Left lung (tissue), 10 donors: ENCODE measurements around the gene CEP97. TPM values are rescaled to one million over a fixed set of nuclear protein-coding genes. Genes with fewer than 3 reads are reported as not detected.
"Not testable (repeated sequence)": the region's sequence is repeated elsewhere in the genome, so short reads cannot be mapped to it uniquely, and the experiment has no call there.

ENCODE experiments used
- ATAC-seq: fragments of 200-7000 bp; cut with Tn5 transposase; one replicate; pipeline ENCODE4 v1.9.1; 2020; ENCODE audit warnings: moderate library complexity
- DNase-seq, 4 donors: peaks; one replicate each; pipeline ENCODE4 v3.0.0-alpha.2; 2013 to 2020
- H3K27ac ChIP-seq, 2 donors: fragments of 200-600 bp; sonication (generic) in 1 of 2; one replicate each; pipeline versions ENCODE4 v1.5.0 to v1.8.0; 2020 to 2021
- H3K27me3 ChIP-seq, 2 donors: fragments of 200-600 bp; sonication (generic) in 1 of 2; one replicate each; pipeline versions ENCODE4 v1.5.0 to v1.8.0; 2020 to 2021
- H3K36me3 ChIP-seq, 2 donors: fragments of 200-600 bp; sonication (generic) in 1 of 2; one replicate each; pipeline versions ENCODE4 v1.5.0 to v1.8.0; 2020 to 2021
- H3K4me1 ChIP-seq, 2 donors: fragments of 200-600 bp; one replicate each; pipeline ENCODE4 v1.8.0; 2021
- H3K4me3 ChIP-seq, 2 donors: fragments of 200-600 bp; sonication (generic) in 1 of 2; one replicate each; pipeline versions ENCODE4 v1.5.0 to v1.8.0; 2020 to 2021; ENCODE audit warnings: mild to moderate bottlenecking in 1 of 2
- H3K9me3 ChIP-seq, 2 donors: fragments of 200-600 bp; sonication (generic) in 1 of 2; one replicate each; pipeline versions ENCODE4 v1.5.0 to v1.8.0; 2020 to 2021
- intact Hi-C, 2 donors: fragments of 100-400 bp; cut with DNase I; formaldehyde crosslinking; loops; one replicate each; pipeline versions ENCODE4 v1.11.2 to v1.14.2; 2022
- polyA plus RNA-seq, 6 donors: library from polyadenylated mRNA; unstranded; fragments of 120-200 nt; gene quantifications; one replicate each; pipeline ENCODE4 v1.2.1, GENCODE V29; 2013; ENCODE audit not compliant: insufficient read length in 6 of 6
- total RNA-seq, 2 donors: library from RNA; stranded (reverse); fragmentation: NEBNext Ultra II Directional; extraction: Animal tissue kit (Norgen Biotek cat#: 25700); gene quantifications; one replicate each; pipeline ENCODE4 v1.2.1, GENCODE V29; 2021
- TF ChIP-seq, protein P1 (sequence below), 2 donors: fragments of 200-600 bp; sonication (generic) in 1 of 2; IDR thresholded peaks; one replicate each; pipeline versions ENCODE4 v1.5.0 to v1.8.0; 2021; ENCODE audit warnings: antibody characterized with exemption in 2 of 2
- donor health status: DM: no; HTN: yes; CAD: no.
- donor health status: DM: no; HTN: no; CAD: no.

CEP97 gene
- total and polyA plus RNA-seq, 8 donors: 8.5 to 23.7 (median 19.5) TPM

DNA sequence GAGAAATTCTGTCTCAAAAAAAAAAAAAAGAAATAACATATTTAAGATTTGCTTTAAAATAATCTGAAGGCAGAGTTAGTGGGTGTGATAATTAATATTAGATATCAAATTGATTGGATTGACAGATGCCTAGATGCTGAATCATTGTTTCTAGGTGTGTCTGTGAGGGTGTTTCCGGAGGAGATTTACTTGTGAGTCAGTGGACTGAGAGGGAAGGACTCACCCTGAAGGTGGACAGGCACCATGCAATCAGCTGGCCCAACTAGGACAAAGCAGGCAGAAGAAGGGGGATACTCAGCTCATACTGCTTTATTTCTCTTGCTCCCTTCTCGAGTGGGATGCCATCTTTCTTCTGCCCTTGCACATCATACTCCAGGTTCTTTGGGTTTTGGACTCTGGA is 21.2 kb upstream of the CEP97 start:
- DNase-seq (no peak), ATAC-seq (peak; percentile 77)
- intact Hi-C loops: no loop called here
- no peaks in the 10 kb centered on the region for H3K4me1 ChIP-seq
- H3K9me3 ChIP-seq: no peaks in the 10 kb centered on the region
- H3K36me3 ChIP-seq: no peaks in the 10 kb centered on the region
- H3K4me3 ChIP-seq: peak overlapping the region in 1 of 2 donors; percentile 6
- no peaks in the 10 kb centered on the region for H3K27me3 ChIP-seq
- TF ChIP-seq, protein P1, sequence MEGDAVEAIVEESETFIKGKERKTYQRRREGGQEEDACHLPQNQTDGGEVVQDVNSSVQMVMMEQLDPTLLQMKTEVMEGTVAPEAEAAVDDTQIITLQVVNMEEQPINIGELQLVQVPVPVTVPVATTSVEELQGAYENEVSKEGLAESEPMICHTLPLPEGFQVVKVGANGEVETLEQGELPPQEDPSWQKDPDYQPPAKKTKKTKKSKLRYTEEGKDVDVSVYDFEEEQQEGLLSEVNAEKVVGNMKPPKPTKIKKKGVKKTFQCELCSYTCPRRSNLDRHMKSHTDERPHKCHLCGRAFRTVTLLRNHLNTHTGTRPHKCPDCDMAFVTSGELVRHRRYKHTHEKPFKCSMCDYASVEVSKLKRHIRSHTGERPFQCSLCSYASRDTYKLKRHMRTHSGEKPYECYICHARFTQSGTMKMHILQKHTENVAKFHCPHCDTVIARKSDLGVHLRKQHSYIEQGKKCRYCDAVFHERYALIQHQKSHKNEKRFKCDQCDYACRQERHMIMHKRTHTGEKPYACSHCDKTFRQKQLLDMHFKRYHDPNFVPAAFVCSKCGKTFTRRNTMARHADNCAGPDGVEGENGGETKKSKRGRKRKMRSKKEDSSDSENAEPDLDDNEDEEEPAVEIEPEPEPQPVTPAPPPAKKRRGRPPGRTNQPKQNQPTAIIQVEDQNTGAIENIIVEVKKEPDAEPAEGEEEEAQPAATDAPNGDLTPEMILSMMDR (IDR thresholded peaks at IDR 0.05): no peak
- H3K27ac ChIP-seq: peak overlapping the region; percentile 15 to 58

DNA sequence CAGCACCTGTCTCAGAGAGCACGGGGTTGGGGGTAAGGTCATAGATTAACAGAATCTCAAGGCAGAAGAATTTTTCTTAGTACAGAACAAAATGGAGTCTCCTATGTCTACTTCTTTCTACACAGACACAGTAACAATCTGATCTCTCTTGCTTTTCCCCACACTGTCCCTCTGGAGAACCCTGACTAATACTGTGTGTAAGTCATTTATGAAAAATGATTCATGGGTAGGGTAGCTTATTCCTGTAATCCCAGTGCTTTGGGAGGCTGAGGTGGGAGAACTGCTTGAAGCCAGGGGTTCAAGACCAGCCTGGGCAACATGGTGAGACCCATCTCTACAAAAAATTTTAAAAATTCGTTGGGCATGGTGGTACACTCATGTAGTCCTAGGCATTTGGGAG is 19.8 kb upstream of the CEP97 start:
- intact Hi-C loops: not testable (repeated sequence)
- ATAC-seq: peak; percentile 16
- peak overlapping the region in 1 of 2 donors; percentile 39 for H3K27ac ChIP-seq

DNA sequence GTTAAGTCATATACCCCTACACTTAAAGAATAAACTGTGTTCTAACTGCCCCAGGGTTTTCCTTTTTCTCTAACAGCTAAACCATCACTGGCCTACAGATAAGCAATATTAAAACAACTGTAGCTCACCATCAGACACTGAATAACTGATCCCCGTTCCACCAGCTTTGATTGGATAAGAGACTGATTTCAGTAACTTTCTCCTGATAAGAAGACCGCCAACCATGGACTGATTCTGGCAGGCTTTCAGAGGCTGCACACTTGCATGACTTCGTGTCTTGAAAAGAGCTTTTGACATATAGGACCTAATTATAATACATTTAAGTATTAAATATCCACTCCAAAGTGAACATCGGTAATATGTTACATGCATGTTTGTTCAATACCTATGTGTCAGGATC is 15.3 kb upstream of the CEP97 start:
- no peaks in the 10 kb centered on the region for H3K27me3 ChIP-seq
- intact Hi-C loops: no loop called here
- TF ChIP-seq, protein P1 (IDR thresholded peaks at IDR 0.05): no peak

More for the DNA sequence above, 19.8 kb upstream of the CEP97 start:
- not testable (repeated sequence) for H3K36me3 ChIP-seq, H3K27me3 ChIP-seq, H3K9me3 ChIP-seq, H3K4me3 ChIP-seq, DNase-seq, H3K4me1 ChIP-seq

DNA sequence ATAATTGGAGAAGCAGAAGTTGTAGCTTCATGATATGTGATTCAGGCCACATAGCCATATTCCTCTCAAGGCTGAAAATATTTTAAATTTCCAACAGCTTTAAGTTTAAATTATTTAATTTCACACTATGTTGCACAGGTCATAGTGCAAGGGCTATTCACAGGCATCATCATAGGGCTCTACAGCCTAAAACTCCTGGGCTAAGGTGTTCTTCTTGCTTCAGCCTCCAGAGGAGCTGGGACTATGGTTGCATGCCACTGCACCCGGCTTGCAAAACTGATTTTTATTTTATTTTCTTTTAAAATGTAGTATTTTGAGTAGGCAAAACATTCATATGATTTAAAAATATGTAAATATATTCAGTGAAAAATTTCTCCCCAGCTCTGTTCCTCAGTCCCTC is 6.0 kb upstream of the CEP97 start:
- TF ChIP-seq, protein P1 (IDR thresholded peaks at IDR 0.05): no peak
- H3K27me3 ChIP-seq: no peaks in the 10 kb centered on the region
- H3K4me1 ChIP-seq: peaks cover 0 to 28% of the 10 kb centered on the region in 2 donors
- H3K9me3 ChIP-seq: no peaks in the 10 kb centered on the region
- DNase-seq (no peak), ATAC-seq (no peak)
- intact Hi-C loops: no loop called here
- H3K4me3 ChIP-seq: peak overlapping the region in 1 of 2 donors; percentile 3
- no peak overlapping the region for H3K27ac ChIP-seq
- H3K36me3 ChIP-seq: no peaks in the 10 kb centered on the region

More for the DNA sequence above, 15.3 kb upstream of the CEP97 start:
- no peak for DNase-seq
- ATAC-seq: no peak
- no peaks in the 10 kb centered on the region for H3K4me1 ChIP-seq
- no peaks in the 10 kb centered on the region for H3K9me3 ChIP-seq
- H3K27ac ChIP-seq: no peak overlapping the region
- no peaks in the 10 kb centered on the region for H3K36me3 ChIP-seq
- no peak overlapping the region for H3K4me3 ChIP-seq

DNA sequence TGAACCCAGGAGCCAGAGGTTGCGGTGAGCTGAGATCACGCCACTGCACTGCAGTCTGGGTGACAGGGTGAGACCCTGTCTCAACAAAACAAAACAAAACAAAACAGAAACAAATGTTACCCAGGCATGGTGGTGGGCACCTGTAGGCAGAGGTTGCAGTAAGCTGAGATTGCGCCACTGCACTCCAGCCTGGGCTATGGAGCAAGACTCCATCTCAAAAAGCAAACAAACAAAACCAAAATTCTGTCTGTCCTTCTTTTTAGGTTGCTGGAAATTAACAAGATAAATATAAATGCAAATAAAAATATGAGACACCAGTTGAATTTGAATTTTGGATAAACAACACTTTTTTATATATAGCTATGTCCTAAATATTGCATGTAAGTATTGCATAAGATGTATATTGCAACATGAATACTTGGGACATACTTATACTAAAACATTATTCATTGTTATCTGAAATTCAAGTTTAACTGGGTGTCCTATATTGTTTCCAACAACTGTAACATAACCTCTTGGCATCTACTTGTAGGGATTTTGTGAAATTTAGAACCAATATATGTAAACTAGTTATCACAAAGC is 4.7 kb upstream of the CEP97 start:
- Histone ChIP-seq H3K9me3 (no peaks in the 10 kb centered on the region), H3K4me1 (peaks cover 4 to 35% of the 10 kb centered on the region in 2 donors), H3K4me3 (no peak overlapping the region), H3K27ac (no peak overlapping the region), H3K27me3 (no peaks in the 10 kb centered on the region), H3K36me3 (no peaks in the 10 kb centered on the region)
- ATAC-seq (no peak), DNase-seq (no peak)
- TF ChIP-seq, protein P1 (IDR thresholded peaks at IDR 0.05): no peak
- intact Hi-C loops: no loop called here
